A673 (cell line): ENCODE data around the gene MAN1C1. TPM values are rescaled to one million over a fixed set of nuclear protein-coding genes. Genes with fewer than 3 reads are reported as not detected.

Source experiments
- BruUV-seq: library from RNA; stranded (reverse); fragments of 400-500 nt; replicated peaks from 2 replicates; lab custom pipeline; 2021; lab: Mats Ljungman, UMichigan
- CTCF ChIA-PET: fragments of 300-600 bp; sonication (Branson Sonifier 250); formaldehyde crosslinking; loops from one replicate; lab custom pipeline; 2022; ENCODE audit warnings: antibody characterized with exemption; lab: Charles Lee
- POLR2A ChIA-PET: fragments of 300-600 bp; sonication (Branson Sonifier 250); formaldehyde crosslinking; loops from one replicate; lab custom pipeline; 2022; ENCODE audit warnings: antibody characterized with exemption; ENCODE audit not compliant: low non-redundant PET; lab: Charles Lee
- DNase-seq: peaks from one replicate; pipeline ENCODE4 v3.0.0-alpha.2; 2015; ENCODE audit warnings: low spot score
- H3K27ac ChIP-seq: fragments of 200-600 bp; sonication (generic); 2 replicates; pipeline ENCODE4 v1.5.1; 2016; ENCODE audit warnings: mixed run types, low read depth, mild to moderate bottlenecking, mixed read lengths, antibody characterized with exemption, low read length; ENCODE audit not compliant: poor library complexity, severe bottlenecking
- H3K27me3 ChIP-seq: fragments of 200-600 bp; sonication (generic); replicated peaks from 2 replicates; pipeline ENCODE4 v1.6.1; 2017; ENCODE audit warnings: mixed run types, low read depth, mild to moderate bottlenecking, mixed read lengths, antibody characterized with exemption, low read length; ENCODE audit not compliant: insufficient read depth, poor library complexity
- H3K36me3 ChIP-seq: fragments of 200-600 bp; sonication (generic); 2 replicates; pipeline ENCODE4 v1.6.1; 2016; ENCODE audit warnings: mixed run types, mild to moderate bottlenecking, mixed read lengths, antibody characterized with exemption, low read length; ENCODE audit not compliant: insufficient read depth, poor library complexity, severe bottlenecking
- H3K4me1 ChIP-seq: fragments of 200-600 bp; sonication (generic); 2 replicates; pipeline ENCODE4 v1.6.1; 2017; ENCODE audit warnings: mixed run types, mild to moderate bottlenecking, mixed read lengths, antibody characterized with exemption, low read length; ENCODE audit not compliant: insufficient read depth, poor library complexity, severe bottlenecking
- H3K4me3 ChIP-seq: fragments of 200-600 bp; sonication (generic); 2 replicates; pipeline ENCODE4 v1.5.1; 2016; ENCODE audit warnings: low read depth, mixed run types, mild to moderate bottlenecking, mixed read lengths, low read length; ENCODE audit not compliant: poor library complexity, severe bottlenecking
- H3K9me3 ChIP-seq: fragments of 200-600 bp; sonication (generic); 2 replicates; pipeline ENCODE4 v1.6.1; 2016; ENCODE audit warnings: mixed run types, low read depth, mild to moderate bottlenecking, mixed read lengths, antibody characterized with exemption, low read length; ENCODE audit not compliant: poor library complexity, severe bottlenecking
- CTCF ChIP-seq: fragments of 300-800, 200-600 bp; sonication (generic); conservative IDR thresholded peaks from 2 replicates; pipeline ENCODE4 v1.5.1; 2017; ENCODE audit warnings: low read depth, mild to moderate bottlenecking, antibody characterized with exemption, low read length, moderate library complexity, mixed read lengths
- EZH2 ChIP-seq: fragments of 200-600 bp; sonication (generic); IDR thresholded peaks from 2 replicates; pipeline ENCODE4 v1.6.1; 2017; ENCODE audit warnings: borderline replicate concordance, low read depth, mild to moderate bottlenecking, mixed read lengths, antibody characterized with exemption, low read length; ENCODE audit not compliant: poor library complexity, severe bottlenecking
- intact Hi-C: fragments of 100-400 bp; cut with micrococcal nuclease; formaldehyde crosslinking; loops from one replicate; pipeline ENCODE4 v1.10.0; 2022; ENCODE audit not compliant: unreplicated experiment
- total RNA-seq: library from RNA; stranded (reverse); gene quantifications from 2 replicates; pipeline ENCODE4 v1.2.3, GENCODE V29; 2021

MAN1C1 gene
- total RNA-seq, 1 experiment from 2014 or later: 0.21 TPM

- ChIA-PET POLR2A (no interaction called here), CTCF (no interaction called here)
- H3K9me3 ChIP-seq: no peaks in the 10 kb centered on the region
- no peak for DNase-seq
- no peak overlapping the region for H3K27ac ChIP-seq
- no TSS peak for BruUV-seq
- H3K4me1 ChIP-seq: peaks cover 6% of the 10 kb centered on the region
- peaks cover 10% of the 10 kb centered on the region for H3K27me3 ChIP-seq
- H3K36me3 ChIP-seq: no peaks in the 10 kb centered on the region
- intact Hi-C loops: no loop called here
- TF ChIP-seq EZH2 (no peak), CTCF (peak; percentile 36)
- H3K4me3 ChIP-seq: no peak overlapping the region
Observed at GRCh38 chr1:25725482-25725881, 108.9 kb downstream of the MAN1C1 start.

- H3K36me3 ChIP-seq: no peaks in the 10 kb centered on the region
- peaks cover 8% of the 10 kb centered on the region for H3K4me1 ChIP-seq
- intact Hi-C loops: no loop called here
- CTCF ChIA-PET: no interaction called here
- no TSS peak for BruUV-seq
- no peak overlapping the region for H3K4me3 ChIP-seq
- H3K27me3 ChIP-seq: peaks cover 10% of the 10 kb centered on the region
- H3K9me3 ChIP-seq: no peaks in the 10 kb centered on the region
- POLR2A ChIA-PET: no interaction called here
- TF ChIP-seq EZH2 (no peak), CTCF (no peak)
- H3K27ac ChIP-seq: no peak overlapping the region
- DNase-seq: no peak
Observed at GRCh38 chr1:25727088-25727487, 110.5 kb downstream of the MAN1C1 start.

- BruUV-seq: no TSS peak
- Histone ChIP-seq H3K4me1 (peaks cover 8% of the 10 kb centered on the region), H3K36me3 (no peaks in the 10 kb centered on the region), H3K4me3 (no peak overlapping the region), H3K9me3 (no peaks in the 10 kb centered on the region), H3K27ac (no peak overlapping the region), H3K27me3 (peaks cover 5% of the 10 kb centered on the region)
- intact Hi-C loops: no loop called here
- ChIA-PET CTCF (interaction anchor here (0.6 kb wide), 1 partner anchor 19 kb away, joined by 3 read pairs; no protein-coding TSS in a partner anchor), POLR2A (no interaction called here)
- TF ChIP-seq CTCF: no peak
- no peak for TF ChIP-seq EZH2
- no peak for DNase-seq
Observed at GRCh38 chr1:25727635-25728286, 111.2 kb downstream of the MAN1C1 start.
